ENCODE results near the gene RBMS3.

RBMS3 gene

GRCh38 chr3:29279286-29279685 is 1.6 kb upstream of the RBMS3 start:
- DNase-seq = no peak

DNA sequence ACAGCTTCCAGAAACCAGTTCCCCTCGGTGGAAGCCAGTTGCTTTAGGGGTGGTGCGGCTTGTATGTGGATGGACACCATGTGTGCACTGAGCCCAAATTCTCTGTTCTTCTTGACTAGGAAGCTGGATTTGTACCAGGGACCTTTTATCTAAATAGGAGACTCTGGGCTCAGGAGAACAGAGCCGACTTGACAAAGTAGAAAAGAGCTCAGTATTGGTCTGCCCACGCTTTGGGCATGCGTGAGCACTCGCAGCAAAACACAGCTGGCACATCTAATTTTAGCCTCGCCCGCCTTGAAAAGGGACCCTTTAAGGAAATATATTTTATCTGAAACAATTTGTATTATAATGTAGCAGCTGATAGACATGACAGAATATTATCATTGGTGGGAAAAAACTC is 1.1 kb upstream of the RBMS3 start:
- DNase-seq = no peak

- no peak for DNase-seq
Measured at GRCh38 chr3:29281094-29281343, 148 bp downstream of the RBMS3 start.

GRCh38 chr3:29281344-29282241 is 722 bp downstream of the RBMS3 start:
- DNase-seq = no peak

DNA sequence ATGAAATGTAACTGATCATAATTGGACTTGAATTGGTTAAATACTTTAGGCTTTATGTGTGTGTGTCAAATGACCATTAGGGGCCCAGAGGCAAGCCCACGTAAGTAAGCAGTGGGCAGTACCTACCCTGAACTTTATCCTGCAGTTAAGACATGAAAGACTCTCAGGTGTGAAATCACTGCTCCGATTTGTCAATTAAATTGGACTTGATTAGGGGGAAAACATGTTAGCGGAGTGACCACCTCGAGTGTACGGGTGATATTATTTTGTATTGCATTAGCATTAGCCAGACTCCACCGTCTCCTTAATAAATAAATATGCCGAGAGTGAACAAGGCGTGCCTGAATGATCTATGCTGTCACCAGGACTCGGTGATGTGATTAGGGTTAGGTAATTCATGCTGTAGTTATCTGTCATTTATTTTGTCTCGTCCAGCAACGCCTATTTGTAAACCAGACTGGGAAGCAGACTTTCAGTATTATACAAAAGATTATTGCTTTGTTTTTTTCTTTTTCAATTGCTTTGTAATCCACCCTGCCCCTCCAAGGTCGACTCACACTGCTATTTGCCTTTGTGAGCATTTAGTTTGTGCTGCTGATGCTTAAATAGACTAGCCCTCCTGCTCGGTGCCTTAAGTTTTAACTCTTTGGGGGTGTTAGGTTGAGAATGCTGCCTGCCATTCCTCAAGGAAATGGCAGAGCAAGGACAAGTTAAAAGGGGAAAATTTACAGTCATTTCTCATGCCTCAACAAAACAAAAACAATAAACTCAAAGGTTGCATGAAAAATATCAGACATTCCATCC is 1.8 kb downstream of the RBMS3 start:
- no peak for DNase-seq

DNA sequence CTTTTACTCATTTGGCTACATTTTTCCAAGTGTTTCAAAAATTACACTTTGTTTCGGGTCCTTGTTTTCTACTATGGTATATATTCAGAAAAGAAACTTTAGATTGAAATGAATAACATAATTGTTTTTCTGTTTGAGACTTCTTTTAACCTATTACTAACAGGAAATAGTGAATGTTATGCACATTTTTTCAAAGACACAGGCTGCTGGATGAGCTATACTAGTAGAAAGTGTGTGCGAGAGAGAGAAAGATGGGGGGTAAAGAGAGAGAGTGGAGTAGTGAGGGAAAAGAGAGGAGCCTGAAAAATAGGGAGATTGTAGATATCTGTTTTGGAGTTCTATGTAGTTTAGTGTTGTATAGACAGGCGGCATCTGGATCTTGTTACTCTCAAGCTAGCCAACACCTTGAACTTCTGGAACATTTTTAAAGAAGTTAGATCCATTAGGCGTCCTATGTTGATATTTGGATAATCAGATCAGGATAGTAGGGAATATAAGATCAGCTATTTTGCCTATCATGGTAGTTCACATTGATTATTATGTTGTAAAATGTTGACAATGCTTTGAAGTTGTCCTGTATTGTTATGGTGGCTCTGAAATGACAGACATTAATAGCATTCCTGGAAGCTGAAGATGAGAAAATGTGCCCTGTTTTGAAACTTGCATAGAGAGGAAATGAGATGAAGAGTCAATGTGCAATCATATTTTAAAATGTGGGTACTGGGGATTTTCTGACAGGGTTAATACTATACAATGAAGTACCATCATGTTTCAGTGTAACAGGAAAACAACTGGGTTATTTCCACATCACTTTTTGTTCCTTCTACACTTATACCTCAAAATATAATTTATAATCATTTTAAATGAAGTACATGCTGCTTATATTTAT is 2.6 kb downstream of the RBMS3 start:
- DNase-seq = no peak

- no peak for DNase-seq
Measured at GRCh38 chr3:29284497-29284896, 3.6 kb downstream of the RBMS3 start.

- no peak for DNase-seq
Measured at GRCh38 chr3:29285471-29286071, 4.7 kb downstream of the RBMS3 start.

- DNase-seq = no peak
Measured at GRCh38 chr3:29286478-29287240, 5.8 kb downstream of the RBMS3 start.

DNA sequence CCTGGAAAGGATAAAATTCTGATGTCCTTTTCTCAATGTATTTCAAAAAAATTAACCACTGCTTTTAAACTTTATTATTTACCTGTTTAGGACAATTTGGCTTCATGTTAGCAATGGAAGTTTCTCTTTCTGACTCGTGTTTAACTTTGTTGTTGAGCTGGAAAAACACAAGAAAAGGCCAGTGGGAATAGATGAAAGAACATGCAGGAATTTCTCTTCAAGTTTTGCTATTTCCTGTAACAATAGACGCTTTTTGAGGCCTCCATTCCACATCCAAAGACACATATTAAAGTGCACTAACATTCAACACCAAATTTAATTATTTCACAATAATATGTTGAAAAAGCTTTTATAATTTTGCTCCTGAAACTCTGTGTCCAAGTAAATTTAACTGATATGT is 9.7 kb downstream of the RBMS3 start:
- no peak for DNase-seq

GRCh38 chr3:29291260-29291981 is 10.6 kb downstream of the RBMS3 start:
- no peak for DNase-seq

DNA sequence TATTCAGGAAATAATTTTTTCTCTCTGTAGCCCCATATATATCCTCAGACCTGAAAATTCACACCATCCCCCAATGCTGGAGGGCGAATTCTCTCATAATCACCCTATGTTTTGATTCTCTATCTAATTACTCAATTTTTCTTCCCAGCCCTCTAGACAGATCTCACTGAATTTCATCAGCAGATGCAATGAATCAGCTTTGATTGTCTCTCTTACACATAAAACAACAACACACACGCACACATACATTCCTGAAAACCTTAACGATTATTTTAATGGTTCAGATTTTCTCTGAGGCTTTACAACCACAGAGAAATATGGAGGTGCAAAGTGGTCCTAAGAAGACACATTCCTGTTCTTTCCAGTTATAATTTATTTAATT is 11.1 kb downstream of the RBMS3 start:
- DNase-seq = no peak

GRCh38 chr3:29293421-29293820 is 12.6 kb downstream of the RBMS3 start:
- DNase-seq = no peak

GRCh38 chr3:29297998-29298397 is 17.1 kb downstream of the RBMS3 start:
- no peak for DNase-seq

DNA sequence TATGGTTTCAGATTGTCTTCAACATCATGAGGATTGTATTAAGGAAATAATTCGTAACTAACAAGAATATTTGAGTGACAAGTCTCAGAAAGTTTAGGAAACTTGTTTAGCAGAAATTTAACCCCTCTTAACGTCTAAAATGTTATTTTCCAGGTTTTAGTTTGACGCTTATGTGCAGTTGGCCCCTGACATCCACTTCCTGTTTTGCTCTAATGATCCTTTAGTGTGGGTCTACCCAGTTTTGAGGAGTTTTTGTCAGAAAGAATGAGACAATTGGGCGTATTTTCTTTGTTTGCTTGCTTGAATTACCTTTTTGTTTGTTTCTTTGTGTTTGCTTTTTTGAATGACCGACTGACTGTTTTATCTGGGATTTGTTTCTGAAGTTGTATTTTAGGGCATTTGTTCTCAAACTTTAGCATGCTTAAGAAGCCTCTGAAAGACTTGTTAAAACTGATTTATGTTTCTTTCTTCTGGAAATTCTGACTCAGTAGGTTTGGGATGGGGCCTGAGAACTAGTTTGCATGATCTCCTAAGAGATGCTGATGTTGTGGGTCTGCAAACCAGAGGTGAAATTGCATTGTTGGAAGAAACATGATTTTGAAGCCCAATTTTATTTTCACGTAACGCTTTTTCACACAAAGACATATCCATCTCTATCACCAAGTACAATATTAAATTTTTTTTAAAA is 20.6 kb downstream of the RBMS3 start:
- DNase-seq = no peak

GRCh38 chr3:29302619-29303018 is 21.7 kb downstream of the RBMS3 start:
- no peak for DNase-seq

GRCh38 chr3:29307295-29307694 is 26.4 kb downstream of the RBMS3 start:
- no peak for DNase-seq

- no peak for DNase-seq
Measured at GRCh38 chr3:29310865-29311264, 30.0 kb downstream of the RBMS3 start.

- DNase-seq = no peak
Measured at GRCh38 chr3:29311795-29312194, 30.9 kb downstream of the RBMS3 start.

- no peak for DNase-seq
Measured at GRCh38 chr3:29312395-29312794, 31.5 kb downstream of the RBMS3 start.

DNA sequence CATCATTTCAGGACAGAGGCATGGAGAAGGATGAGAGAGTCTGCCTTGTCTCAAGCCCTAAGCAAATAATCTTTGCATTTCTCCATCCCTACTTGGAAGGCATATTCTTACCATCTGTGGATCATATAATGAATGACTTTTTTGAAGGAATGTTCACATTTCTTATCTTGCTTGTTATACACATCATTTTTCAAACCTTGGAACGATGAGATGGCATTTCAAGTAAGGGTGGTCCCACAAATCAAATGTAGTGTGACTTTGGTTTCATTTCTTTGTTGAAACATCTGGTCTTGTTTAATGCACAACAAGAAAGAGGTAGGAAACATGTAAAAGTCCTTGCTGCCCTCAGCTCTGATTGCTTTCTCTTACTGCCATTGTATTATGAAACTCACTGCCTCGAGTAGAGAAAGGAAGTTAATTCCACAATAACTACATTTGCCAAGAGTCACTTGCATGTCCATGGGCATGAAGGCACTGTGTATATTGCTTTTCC is 32.1 kb downstream of the RBMS3 start:
- no peak for DNase-seq
